Stimulated activated CD4-positive, alpha-beta T cell treated with anti-CD3 and anti-CD28 coated beads, Interleukin-4, amount 100 ng/mL, for 24 hours (primary cell): ENCODE results near the gene OR2AJ1.

ENCODE experiments used
- DNase-seq: peaks from one replicate; pipeline ENCODE4 v3.0.0-alpha.2; 2020

Gene OR2AJ1

GRCh38 chr1:247962911-247963588 lies 38.4 kb downstream of the OR2AJ1 start:
- no peak for DNase-seq

- DNase-seq: no peak
Observed at GRCh38 chr1:247964933-247965332, 40.2 kb downstream of the OR2AJ1 start, which contains the start of gene OR2AK2. Gene OR2AK2 (plus strand): TSS chr1:247965233. CDS start chr1:247965377, 144 bp downstream.

- DNase-seq: no peak
Observed at GRCh38 chr1:247966532-247967204, 42.0 kb downstream of the OR2AJ1 start.
